Body of pancreas (tissue), 4 donors: ENCODE measurements around the gene SEZ6L. TPM values are rescaled to one million over a fixed set of nuclear protein-coding genes. Genes with fewer than 3 reads are reported as not detected.

Experiments used
- ATAC-seq: fragments of 150-250 bp; one replicate; pipeline ENCODE4 v1.9.1; 2016
- DNase-seq, 4 donors: peaks; one replicate each; pipeline ENCODE4 v3.0.0-alpha.2; 2019
- H3K27ac ChIP-seq, 4 donors: fragments of 200-600 bp; sonication (generic); 1 replicate in 3 of 4; 2 replicates in 1 of 4; pipeline versions ENCODE4 v1.5.1 to v1.6.1; 2016 to 2019; ENCODE audit warnings: mild to moderate bottlenecking in 1 of 4, mixed read lengths in 1 of 4, moderate library complexity in 1 of 4
- H3K27me3 ChIP-seq, 2 donors: fragments of 200-600 bp; sonication (generic); one replicate each; pipeline ENCODE4 v1.6.0; 2016; ENCODE audit warnings: mild to moderate bottlenecking in 1 of 2
- H3K36me3 ChIP-seq, 2 donors: fragments of 200-600 bp; sonication (generic); replicated peaks in 1 of 2; 2 replicates each; pipeline ENCODE4 v1.5.1; 2016; ENCODE audit warnings: low read depth in 2 of 2; ENCODE audit not compliant: insufficient read depth in 1 of 2
- H3K4me1 ChIP-seq: fragments of 200-600 bp; sonication (generic); one replicate; pipeline ENCODE4 v1.6.0; 2016
- H3K4me3 ChIP-seq, 2 donors: fragments of 200-600 bp; sonication (generic); 1 replicate in 1 of 2; 2 replicates in 1 of 2; pipeline ENCODE4 v1.5.1; 2016 to 2019
- H3K9me3 ChIP-seq, 3 donors: fragments of 200-600 bp; sonication (generic); 1 replicate in 2 of 3; 2 replicates in 1 of 3; pipeline ENCODE4 v1.5.1; 2016
- CTCF ChIP-seq, 7 experiments: fragments of 450-650 bp in 4 of 7; fragments of 200-600 bp in 3 of 7; sonication (generic) in 3 of 7; IDR thresholded peaks; one replicate each; pipeline ENCODE4 v1.5.1; 2016 to 2019; ENCODE audit warnings: antibody characterized with exemption in 7 of 7
- POLR2A ChIP-seq, 3 donors: fragments of 450-650 bp; IDR thresholded peaks; one replicate each; pipeline ENCODE4 v1.6.1; 2016; ENCODE audit warnings: antibody characterized with exemption in 3 of 3, mild to moderate bottlenecking in 2 of 3
- WGBS, 2 donors: methylation state at CpG; one replicate each; pipeline ENCODE4 v1.1.5; 2017; 5-methylcytosine and 5-hydroxymethylcytosine counted together
- intact Hi-C: fragments of 100-400 bp; cut with DNase I; formaldehyde crosslinking; loops from one replicate; pipeline ENCODE4 v1.15.1; 2023
- total RNA-seq, 2 donors: library from RNA; depleted of rRNA; stranded (reverse); fragments of >200 nt; gene quantifications; one replicate each; pipeline ENCODE4 v1.1.0, GENCODE V29; 2016

SEZ6L gene
- total RNA-seq, 2 donors from 2014 or later = 0.33 to 0.52 TPM

- ATAC-seq = no peak
- 33 to 37% methylated on average over 1 to 5 of the region's 5 CpGs for WGBS, 2 donors
- Histone ChIP-seq H3K27ac (no peak overlapping the region), H3K27me3 (no peaks in the 10 kb centered on the region), H3K4me1 (no peaks in the 10 kb centered on the region), H3K4me3 (no peak overlapping the region), H3K36me3 (no peaks in the 10 kb centered on the region), H3K9me3 (no peaks in the 10 kb centered on the region)
- intact Hi-C loops = no loop called here
- no peak for TF ChIP-seq CTCF (IDR thresholded peaks at IDR 0.05)
- TF ChIP-seq POLR2A (IDR thresholded peaks at IDR 0.05) = no peak
- DNase-seq = no peak
These were observed 164.0 kb downstream of the SEZ6L start for GRCh38 chr22:26333088-26333800.

GRCh38 chr22:26334232-26334631 lies 165.0 kb downstream of the SEZ6L start:
- Histone ChIP-seq H3K9me3 (no peaks in the 10 kb centered on the region), H3K27me3 (no peaks in the 10 kb centered on the region), H3K4me3 (no peak overlapping the region), H3K36me3 (no peaks in the 10 kb centered on the region), H3K4me1 (no peaks in the 10 kb centered on the region), H3K27ac (no peak overlapping the region)
- intact Hi-C loops = no loop called here
- no peak for DNase-seq
- no peak for ATAC-seq
- TF ChIP-seq POLR2A (IDR thresholded peaks at IDR 0.05) = no peak
- TF ChIP-seq CTCF (IDR thresholded peaks at IDR 0.05) = no peak
- WGBS, 2 donors = 40 to 49% methylated on average over 9 of the region's 9 CpGs

GRCh38 chr22:26336773-26337172 lies 167.5 kb downstream of the SEZ6L start:
- no peaks in the 10 kb centered on the region for H3K9me3 ChIP-seq
- no peaks in the 10 kb centered on the region for H3K27me3 ChIP-seq
- no peak overlapping the region for H3K4me3 ChIP-seq
- TF ChIP-seq POLR2A (IDR thresholded peaks at IDR 0.05) = no peak
- TF ChIP-seq CTCF (IDR thresholded peaks at IDR 0.05) = no peak
- no peak for ATAC-seq
- DNase-seq = no peak
- 55 to 58% methylated on average over 4 of the region's 4 CpGs for WGBS, 2 donors
- no peaks in the 10 kb centered on the region for H3K4me1 ChIP-seq
- intact Hi-C loops = no loop called here
- H3K27ac ChIP-seq = no peak overlapping the region
- no peaks in the 10 kb centered on the region for H3K36me3 ChIP-seq

- no peaks in the 10 kb centered on the region for H3K4me1 ChIP-seq
- DNase-seq = no peak
- no peaks in the 10 kb centered on the region for H3K9me3 ChIP-seq
- no peaks in the 10 kb centered on the region for H3K36me3 ChIP-seq
- H3K4me3 ChIP-seq = no peak overlapping the region
- no peak overlapping the region for H3K27ac ChIP-seq
- 59 to 69% methylated on average over 6 of the region's 6 CpGs for WGBS, 2 donors
- ATAC-seq = no peak
- no peak for TF ChIP-seq POLR2A (IDR thresholded peaks at IDR 0.05)
- TF ChIP-seq CTCF (IDR thresholded peaks at IDR 0.05) = no peak
- H3K27me3 ChIP-seq = no peaks in the 10 kb centered on the region
- intact Hi-C loops = no loop called here
These were observed 170.5 kb downstream of the SEZ6L start for GRCh38 chr22:26339755-26340154.
